Naive thymus-derived CD4-positive, alpha-beta T cell (primary cell): ENCODE results near the gene HMCN1. TPM values are rescaled to one million over a fixed set of nuclear protein-coding genes. Genes with fewer than 3 reads are reported as not detected.

Source experiments
- ATAC-seq: fragments of 150-1000 bp; cut with Tn5 transposase; 2 replicates; pipeline ENCODE4 v1.10.0; 2021; ENCODE audit warnings: mild to moderate bottlenecking, moderate library complexity
- CTCF ChIA-PET: fragments of 350-600 bp; sonication (Branson Sonifier 250); formaldehyde crosslinking; loops from one replicate; lab custom pipeline; 2021; ENCODE audit warnings: antibody characterized with exemption; lab: Charles Lee
- POLR2A ChIA-PET: fragments of 350-600 bp; sonication (Branson Sonifier 250); formaldehyde crosslinking; loops from one replicate; lab custom pipeline; 2021; ENCODE audit warnings: antibody characterized with exemption, inconsistent platforms; lab: Charles Lee
- DNase-seq, 9 donors: peaks; one replicate each; pipeline versions ENCODE4 v3.0.0 to v3.0.0-alpha.2; 2020 to 2022; ENCODE audit warnings: mixed read lengths in 1 of 9
- H3K27ac ChIP-seq: one replicate; pipeline ENCODE4 v1.7.0; 2013; ENCODE audit warnings: mild to moderate bottlenecking, low read depth, low read length, moderate library complexity
- H3K27me3 ChIP-seq, 2 donors: one replicate each; pipeline ENCODE4 v1.7.0; 2013; ENCODE audit warnings: low read length in 2 of 2, mild to moderate bottlenecking in 2 of 2, moderate library complexity in 2 of 2; ENCODE audit not compliant: control insufficient read depth in 2 of 2, insufficient read depth in 2 of 2
- H3K36me3 ChIP-seq, 3 experiments: 1 replicate in 2 of 3; 2 replicates in 1 of 3; pipeline ENCODE4 v1.7.0; 2013; ENCODE audit warnings: low read length in 3 of 3, mild to moderate bottlenecking in 3 of 3, moderate library complexity in 1 of 3; ENCODE audit not compliant: insufficient read depth in 3 of 3, control insufficient read depth in 2 of 3
- H3K4me1 ChIP-seq, 2 donors: one replicate each; pipeline ENCODE4 v1.7.0; 2013; ENCODE audit warnings: low read length in 2 of 2, mild to moderate bottlenecking in 2 of 2, moderate library complexity in 1 of 2; ENCODE audit not compliant: control insufficient read depth in 2 of 2, insufficient read depth in 2 of 2
- H3K4me3 ChIP-seq: 2 replicates; pipeline ENCODE4 v1.7.0; 2013; ENCODE audit warnings: mild to moderate bottlenecking, low read length
- H3K9me3 ChIP-seq, 3 experiments: 1 replicate in 2 of 3; 2 replicates in 1 of 3; pipeline ENCODE4 v1.7.0; 2013; ENCODE audit warnings: low read length in 3 of 3; ENCODE audit not compliant: control insufficient read depth in 2 of 3
- H3K27ac Mint-ChIP-seq, 9 donors: one replicate each; pipeline ENCODE4 v1.8.0; 2020 to 2022; ENCODE audit warnings: mixed read lengths in 9 of 9, mild to moderate bottlenecking in 8 of 9, moderate library complexity in 5 of 9, inconsistent platforms in 2 of 9
- H3K27me3 Mint-ChIP-seq, 5 donors: one replicate each; pipeline ENCODE4 v1.8.0; 2021 to 2022; ENCODE audit warnings: mixed read lengths in 5 of 5, mild to moderate bottlenecking in 1 of 5
- H3K36me3 Mint-ChIP-seq, 5 donors: one replicate each; pipeline ENCODE4 v1.8.0; 2020 to 2022; ENCODE audit warnings: mixed read lengths in 5 of 5, mild to moderate bottlenecking in 3 of 5, inconsistent platforms in 1 of 5
- H3K4me1 Mint-ChIP-seq, 7 donors: one replicate each; pipeline ENCODE4 v1.8.0; 2020 to 2022; ENCODE audit warnings: mixed read lengths in 7 of 7, mild to moderate bottlenecking in 3 of 7, inconsistent platforms in 1 of 7
- H3K4me3 Mint-ChIP-seq, 10 donors: one replicate each; pipeline ENCODE4 v1.8.0; 2020 to 2022; ENCODE audit warnings: mild to moderate bottlenecking in 10 of 10, mixed read lengths in 10 of 10, moderate library complexity in 6 of 10, inconsistent platforms in 2 of 10
- H3K9me3 Mint-ChIP-seq, 11 donors: one replicate each; pipeline ENCODE4 v1.8.0; 2020 to 2022; ENCODE audit warnings: mixed read lengths in 11 of 11, mild to moderate bottlenecking in 4 of 11, inconsistent platforms in 1 of 11, moderate library complexity in 1 of 11
- intact Hi-C, 2 donors: fragments of 100-400 bp; cut with micrococcal nuclease; formaldehyde crosslinking; loops; one replicate each; pipeline ENCODE4 v1.15.1; 2023
- polyA plus RNA-seq, 2 donors: library from polyadenylated mRNA; unstranded; fragments of 300-500 nt; fragmentation: Illumina TruSeq; gene quantifications; one replicate each; pipeline ENCODE4 v1.2.3, GENCODE V29; 2021
- total RNA-seq, 6 experiments: library from RNA in 5 of 6; stranded (reverse) in 5 of 6; gene quantifications; 1 replicate in 5 of 6; 2 replicates in 1 of 6; pipeline ENCODE4 v1.2.3 and lab custom pipeline; 2021 to 2026

HMCN1 gene
- total and polyA plus RNA-seq, 7 experiments from 2014 or later = under 0.01 to 0.19 (median 0.16) TPM; not detected in 3

GRCh38 chr1:185813401-185813979 lies 79.3 kb downstream of the HMCN1 start:
- CTCF ChIA-PET = no interaction called here
- Mint-ChIP-seq H3K4me1 (no peaks in the 10 kb centered on the region), H3K27ac (no peak overlapping the region), H3K4me3 (no peak overlapping the region), H3K27me3 (peaks cover 3 to 13% (median 8%) of the 10 kb centered on the region in 5 donors), H3K36me3 (no peaks in the 10 kb centered on the region), H3K9me3 (no peaks in the 10 kb centered on the region)
- Histone ChIP-seq H3K27me3 (no peaks in the 10 kb centered on the region), H3K27ac (no peak overlapping the region), H3K4me3 (no peak overlapping the region), H3K9me3 (no peaks in the 10 kb centered on the region), H3K4me1 (no peaks in the 10 kb centered on the region), H3K36me3 (no peaks in the 10 kb centered on the region)
- ATAC-seq (peak; percentile 50), DNase-seq (peak in 5 of 9 donors; percentile 5 to 15 (median 10))
- POLR2A ChIA-PET = no interaction called here
- intact Hi-C loops = loop anchor here (1.0 to 10.0 kb wide), 3 partner anchors 399 to 1171 kb away; no protein-coding TSS in a partner anchor

- no peaks in the 10 kb centered on the region for H3K27me3 ChIP-seq
- H3K4me1 Mint-ChIP-seq = no peaks in the 10 kb centered on the region
- no peak overlapping the region for H3K4me3 ChIP-seq
- H3K27ac ChIP-seq = no peak overlapping the region
- intact Hi-C loops = loop anchor here in 1 of 2 donors (10.0 kb wide), 1 partner anchor 1168 kb away; no protein-coding TSS in a partner anchor
- no peak overlapping the region for H3K27ac Mint-ChIP-seq
- no peaks in the 10 kb centered on the region for H3K4me1 ChIP-seq
- peaks cover 3 to 14% (median 12%) of the 10 kb centered on the region in 5 donors for H3K27me3 Mint-ChIP-seq
- H3K36me3 Mint-ChIP-seq = no peaks in the 10 kb centered on the region
- no peak for DNase-seq
- no peaks in the 10 kb centered on the region for H3K9me3 ChIP-seq
- ChIA-PET CTCF (interaction anchor here (0.5 kb wide), 1 partner anchor 198 kb away, joined by 3 read pairs; no protein-coding TSS in a partner anchor), POLR2A (no interaction called here)
- no peak for ATAC-seq
- no peak overlapping the region for H3K4me3 Mint-ChIP-seq
- H3K36me3 ChIP-seq = no peaks in the 10 kb centered on the region
- no peaks in the 10 kb centered on the region for H3K9me3 Mint-ChIP-seq
Observed at GRCh38 chr1:185816460-185816859, 82.3 kb downstream of the HMCN1 start.

- no peak overlapping the region for H3K27ac ChIP-seq
- no peaks in the 10 kb centered on the region for H3K9me3 ChIP-seq
- H3K27me3 ChIP-seq = no peaks in the 10 kb centered on the region
- no peak overlapping the region for H3K4me3 ChIP-seq
- ATAC-seq (no peak), DNase-seq (no peak)
- no peaks in the 10 kb centered on the region for H3K4me1 Mint-ChIP-seq
- H3K36me3 Mint-ChIP-seq = no peaks in the 10 kb centered on the region
- intact Hi-C loops = loop anchor here in 1 of 2 donors (10.0 kb wide), 1 partner anchor 1165 kb away; no protein-coding TSS in a partner anchor
- no peaks in the 10 kb centered on the region for H3K36me3 ChIP-seq
- H3K27me3 Mint-ChIP-seq = peaks cover 3 to 29% (median 13%) of the 10 kb centered on the region in 5 donors
- H3K9me3 Mint-ChIP-seq = no peaks in the 10 kb centered on the region
- H3K27ac Mint-ChIP-seq = no peak overlapping the region
- POLR2A ChIA-PET = no interaction called here
- CTCF ChIA-PET = no interaction called here
- no peak overlapping the region for H3K4me3 Mint-ChIP-seq
- no peaks in the 10 kb centered on the region for H3K4me1 ChIP-seq
Observed at GRCh38 chr1:185819798-185820197, 85.6 kb downstream of the HMCN1 start.

GRCh38 chr1:185821612-185822385 lies 87.6 kb downstream of the HMCN1 start:
- Histone ChIP-seq H3K4me1 (no peaks in the 10 kb centered on the region), H3K27ac (no peak overlapping the region), H3K27me3 (no peaks in the 10 kb centered on the region), H3K36me3 (no peaks in the 10 kb centered on the region), H3K4me3 (no peak overlapping the region), H3K9me3 (no peaks in the 10 kb centered on the region)
- DNase-seq = no peak
- POLR2A ChIA-PET = no interaction called here
- H3K27me3 Mint-ChIP-seq = peaks cover 7 to 40% (median 24%) of the 10 kb centered on the region in 5 donors
- H3K9me3 Mint-ChIP-seq = no peaks in the 10 kb centered on the region
- no peak overlapping the region for H3K27ac Mint-ChIP-seq
- CTCF ChIA-PET = no interaction called here
- no peaks in the 10 kb centered on the region for H3K4me1 Mint-ChIP-seq
- no peak for ATAC-seq
- no peak overlapping the region for H3K4me3 Mint-ChIP-seq
- H3K36me3 Mint-ChIP-seq = no peaks in the 10 kb centered on the region
- intact Hi-C loops = no loop called here

GRCh38 chr1:185823467-185823866 lies 89.3 kb downstream of the HMCN1 start:
- intact Hi-C loops = no loop called here
- H3K27ac Mint-ChIP-seq = no peak overlapping the region
- Histone ChIP-seq H3K27me3 (no peaks in the 10 kb centered on the region), H3K9me3 (no peaks in the 10 kb centered on the region), H3K4me1 (no peaks in the 10 kb centered on the region), H3K4me3 (no peak overlapping the region), H3K36me3 (no peaks in the 10 kb centered on the region), H3K27ac (no peak overlapping the region)
- ATAC-seq (no peak), DNase-seq (no peak)
- H3K4me3 Mint-ChIP-seq = no peak overlapping the region
- H3K9me3 Mint-ChIP-seq = no peaks in the 10 kb centered on the region
- no peaks in the 10 kb centered on the region for H3K36me3 Mint-ChIP-seq
- H3K4me1 Mint-ChIP-seq = no peaks in the 10 kb centered on the region
- H3K27me3 Mint-ChIP-seq = peaks cover 7 to 36% (median 24%) of the 10 kb centered on the region in 5 donors
- ChIA-PET POLR2A (no interaction called here), CTCF (no interaction called here)

- H3K9me3 Mint-ChIP-seq = no peaks in the 10 kb centered on the region
- Histone ChIP-seq H3K9me3 (no peaks in the 10 kb centered on the region), H3K4me3 (no peak overlapping the region), H3K27ac (no peak overlapping the region), H3K27me3 (no peaks in the 10 kb centered on the region), H3K36me3 (no peaks in the 10 kb centered on the region), H3K4me1 (no peaks in the 10 kb centered on the region)
- ATAC-seq = no peak
- H3K4me3 Mint-ChIP-seq = no peak overlapping the region
- no peak for DNase-seq
- POLR2A ChIA-PET = no interaction called here
- H3K27ac Mint-ChIP-seq = no peak overlapping the region
- H3K36me3 Mint-ChIP-seq = no peaks in the 10 kb centered on the region
- CTCF ChIA-PET = no interaction called here
- peaks cover 7 to 36% (median 24%) of the 10 kb centered on the region in 5 donors for H3K27me3 Mint-ChIP-seq
- H3K4me1 Mint-ChIP-seq = no peaks in the 10 kb centered on the region
- intact Hi-C loops = no loop called here
Observed at GRCh38 chr1:185824106-185824505, 89.9 kb downstream of the HMCN1 start.
